GM19240 (cell line): ENCODE measurements around the gene GAS6.

Source experiments
- DNase-seq: peaks from one replicate; pipeline ENCODE4 v3.0.0; 2011; ENCODE audit warnings: low spot score; ENCODE audit not compliant: insufficient read length

GAS6 gene

GRCh38 chr13:113887700-113888201, 23.9 kb upstream of the GAS6 start:
- no peak for DNase-seq

- DNase-seq: no peak
Observed at GRCh38 chr13:113886561-113887112, 22.8 kb upstream of the GAS6 start.

GRCh38 chr13:113884821-113885220, 20.9 kb upstream of the GAS6 start:
- DNase-seq: no peak

GRCh38 chr13:113883921-113884804, 20.3 kb upstream of the GAS6 start:
- DNase-seq: no peak

GRCh38 chr13:113883314-113883811, 19.5 kb upstream of the GAS6 start:
- DNase-seq: no peak

- no peak for DNase-seq
Observed at GRCh38 chr13:113882716-113883115, 18.8 kb upstream of the GAS6 start.

GRCh38 chr13:113882267-113882630, 18.4 kb upstream of the GAS6 start:
- no peak for DNase-seq

- no peak for DNase-seq
Observed at GRCh38 chr13:113881614-113882266, 17.9 kb upstream of the GAS6 start.

GRCh38 chr13:113880651-113881611, 17.1 kb upstream of the GAS6 start:
- DNase-seq: no peak

GRCh38 chr13:113879494-113880360, 15.9 kb upstream of the GAS6 start:
- DNase-seq: no peak

- no peak for DNase-seq
Observed at GRCh38 chr13:113879017-113879416, 15.1 kb upstream of the GAS6 start.

- no peak for DNase-seq
Observed at GRCh38 chr13:113877149-113877990, 13.5 kb upstream of the GAS6 start.

GRCh38 chr13:113876346-113877148, 12.7 kb upstream of the GAS6 start:
- DNase-seq: no peak

GRCh38 chr13:113875837-113876281, 12.0 kb upstream of the GAS6 start:
- no peak for DNase-seq

GRCh38 chr13:113875429-113875815, 11.5 kb upstream of the GAS6 start:
- no peak for DNase-seq

- DNase-seq: no peak
Observed at GRCh38 chr13:113874579-113875428, 10.9 kb upstream of the GAS6 start.

- no peak for DNase-seq
Observed at GRCh38 chr13:113874177-113874576, 10.3 kb upstream of the GAS6 start.
